H1 (cell line): ENCODE data around the gene MOCS1. TPM values are rescaled to one million over a fixed set of nuclear protein-coding genes. Genes with fewer than 3 reads are reported as not detected.

Experiments
- RXRA ChIP-seq: IDR thresholded peaks from 2 replicates; pipeline ENCODE4 v1.6.1; 2011; ENCODE audit warnings: low read depth, mild to moderate bottlenecking, low read length, moderate library complexity; ENCODE audit not compliant: insufficient read depth
- polyA plus RNA-seq, 7 experiments: library from polyadenylated mRNA; depleted of rRNA in 3 of 7; stranded (reverse) in 5 of 7; unstranded in 2 of 7; fragments of >200 nt in 5 of 7; fragments of 200-250 nt in 2 of 7; gene quantifications; 1 replicate in 5 of 7; 2 replicates in 1 of 7; 4 replicates in 1 of 7; pipeline versions ENCODE4 v1.2.1 to v1.2.3, GENCODE V29; 2011 to 2013; ENCODE audit warnings: missing spikeins in 2 of 7, mixed read lengths in 2 of 7
- total RNA-seq: library from RNA; stranded (reverse); fragmentation: NEBNext Ultra II Directional; extraction: Animal tissue kit (Norgen Biotek cat#: 25700); gene quantifications from 2 replicates; pipeline ENCODE4 v1.2.1, GENCODE V29; 2021

MOCS1 gene
- total and polyA plus RNA-seq, 2 of the 8 experiments (the other 6 are each of a cell fraction or from before 2014, with no cell fraction given): 13.4 to 19.7 TPM

DNA sequence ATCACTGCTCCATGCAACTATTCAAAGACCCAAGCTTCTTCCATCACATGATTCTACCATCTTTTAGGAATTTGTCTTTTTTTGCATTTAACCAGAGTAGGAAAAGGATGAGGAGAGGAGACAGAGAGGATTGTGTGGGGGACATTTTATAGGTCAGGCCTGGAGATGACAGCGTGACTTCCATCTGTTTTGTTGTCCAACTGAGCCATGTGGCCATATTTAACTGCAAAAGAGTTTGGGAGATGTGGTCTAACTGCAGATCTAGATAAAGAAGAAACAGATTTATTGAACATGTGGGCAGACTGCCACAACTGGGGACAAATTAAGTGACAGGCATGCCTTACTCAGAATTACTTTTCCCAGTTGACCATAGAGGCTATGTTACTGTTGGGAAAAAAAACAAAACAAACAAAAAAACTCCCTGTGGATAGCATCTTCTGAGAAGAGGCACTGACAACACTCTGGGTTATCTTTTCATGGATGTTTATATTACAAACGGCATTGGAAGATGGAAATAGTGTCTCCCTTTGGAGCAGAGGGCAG lies 18.9 kb upstream of the MOCS1 start (continued):
- TF ChIP-seq RXRA: no peak
